Testis (tissue), 2 donors: ENCODE measurements around the gene PTPRN2.

ENCODE experiments used
- CTCF ChIP-seq, 3 experiments: fragments of 450-650 bp in 2 of 3; fragments of 200-600 bp in 1 of 3; sonication (generic) in 1 of 3; IDR thresholded peaks; one replicate each; pipeline ENCODE4 v1.5.1; 2016 to 2019; ENCODE audit warnings: antibody characterized with exemption in 3 of 3, mild to moderate bottlenecking in 2 of 3, moderate library complexity in 1 of 3
- POLR2A ChIP-seq: fragments of 450-650 bp; IDR thresholded peaks from one replicate; pipeline ENCODE4 v1.6.1; 2017; ENCODE audit warnings: antibody characterized with exemption, mild to moderate bottlenecking, moderate library complexity

GRCh38 chr7:158227258-158227984 is 360.2 kb downstream of the PTPRN2 start:
- TF ChIP-seq CTCF (IDR thresholded peaks at IDR 0.05): no peak
- no peak for TF ChIP-seq POLR2A
